ENCODE data around the gene ZNF169.

DNA sequence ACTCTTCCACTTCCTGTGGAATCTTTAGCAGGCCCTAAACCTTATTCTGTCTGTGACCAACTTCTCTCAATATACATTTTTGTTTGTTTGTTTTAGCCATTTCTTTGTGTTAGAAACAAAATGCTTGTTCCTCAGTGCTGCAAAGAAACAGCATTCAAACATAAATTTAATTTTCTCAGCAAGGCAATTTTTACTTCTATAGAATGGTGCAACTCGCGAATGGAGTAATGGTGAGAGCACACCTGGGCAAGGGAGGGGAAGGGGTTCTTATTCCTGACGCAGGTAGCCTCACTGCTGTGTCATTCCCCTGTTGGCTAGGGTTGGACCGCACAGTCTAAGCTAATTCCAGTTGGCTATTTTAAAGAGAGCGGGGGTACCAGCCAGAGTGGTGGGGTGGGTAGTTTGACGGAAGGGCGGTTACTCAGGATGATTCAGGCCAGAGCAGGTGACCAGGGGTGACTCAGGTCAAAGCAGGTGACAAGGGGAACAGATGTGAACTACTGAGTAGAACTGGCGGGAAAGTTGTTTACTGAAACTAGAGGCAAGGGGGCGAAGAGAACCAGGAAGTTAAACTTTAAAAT is 21.4 kb downstream of the ZNF169 start:
- TF ChIP-seq, protein P1, sequence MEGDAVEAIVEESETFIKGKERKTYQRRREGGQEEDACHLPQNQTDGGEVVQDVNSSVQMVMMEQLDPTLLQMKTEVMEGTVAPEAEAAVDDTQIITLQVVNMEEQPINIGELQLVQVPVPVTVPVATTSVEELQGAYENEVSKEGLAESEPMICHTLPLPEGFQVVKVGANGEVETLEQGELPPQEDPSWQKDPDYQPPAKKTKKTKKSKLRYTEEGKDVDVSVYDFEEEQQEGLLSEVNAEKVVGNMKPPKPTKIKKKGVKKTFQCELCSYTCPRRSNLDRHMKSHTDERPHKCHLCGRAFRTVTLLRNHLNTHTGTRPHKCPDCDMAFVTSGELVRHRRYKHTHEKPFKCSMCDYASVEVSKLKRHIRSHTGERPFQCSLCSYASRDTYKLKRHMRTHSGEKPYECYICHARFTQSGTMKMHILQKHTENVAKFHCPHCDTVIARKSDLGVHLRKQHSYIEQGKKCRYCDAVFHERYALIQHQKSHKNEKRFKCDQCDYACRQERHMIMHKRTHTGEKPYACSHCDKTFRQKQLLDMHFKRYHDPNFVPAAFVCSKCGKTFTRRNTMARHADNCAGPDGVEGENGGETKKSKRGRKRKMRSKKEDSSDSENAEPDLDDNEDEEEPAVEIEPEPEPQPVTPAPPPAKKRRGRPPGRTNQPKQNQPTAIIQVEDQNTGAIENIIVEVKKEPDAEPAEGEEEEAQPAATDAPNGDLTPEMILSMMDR (IDR thresholded peaks at IDR 0.05; ENCODE audit: low read depth, low read length), result no peak
- no peak for TF ChIP-seq EZH2phosphoT487 (IDR thresholded peaks at IDR 0.05; ENCODE audit: low read depth)
